ENCODE measurements around the gene POLRMT. TPM values are rescaled to one million over a fixed set of nuclear protein-coding genes. Genes with fewer than 3 reads are reported as not detected.
A peak's percentile ranks its signal among the peaks of the same experiment; 100 is the strongest.

The POLRMT gene
- total and polyA plus RNA-seq, 2 experiments from 2014 or later = 103 to 121 TPM

DNA sequence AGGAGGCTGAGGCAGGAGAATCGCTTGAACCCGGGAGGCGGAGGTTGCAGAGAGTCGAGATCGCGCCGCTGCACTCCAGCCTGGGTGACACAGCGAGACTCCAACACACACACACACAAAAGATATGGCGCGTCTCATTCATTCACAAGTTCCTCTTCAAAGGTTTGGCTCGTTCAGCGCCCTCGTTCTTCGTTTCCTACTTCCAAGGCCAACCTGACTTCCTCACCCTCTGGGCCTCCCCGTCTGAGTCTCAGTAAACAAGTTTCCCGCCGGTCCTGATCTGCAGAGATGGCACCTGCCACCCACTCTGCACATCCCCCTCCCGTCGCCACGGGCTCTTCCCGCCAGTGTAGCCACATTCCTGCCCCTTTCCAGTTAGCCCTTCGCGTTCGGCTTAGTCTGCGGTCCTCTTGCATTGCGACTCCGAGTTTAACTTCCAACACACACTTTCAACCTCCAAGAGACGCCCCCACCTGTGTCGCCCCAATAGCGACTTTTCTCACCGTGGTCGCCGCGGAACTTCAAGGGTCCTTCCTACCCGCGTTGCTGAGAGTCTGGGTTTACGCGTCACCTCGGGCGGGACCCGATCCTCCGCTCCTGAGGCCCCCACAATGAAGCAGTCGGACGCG is 62.3 kb downstream of the POLRMT start:
- H3K27ac ChIP-seq = peak overlapping the region; percentile 65
- H3K9me3 ChIP-seq (ENCODE audit: low read depth) = no peaks in the 10 kb centered on the region
- DNase-seq (ENCODE audit: low read depth in 1 of 2, low spot score in 1 of 2) = peak; percentile 30 to 40
- H3K27me3 ChIP-seq = no peaks in the 10 kb centered on the region
- peaks cover 26% of the 10 kb centered on the region for H3K4me1 ChIP-seq (ENCODE audit: low read depth)
- H3K36me3 ChIP-seq = no peaks in the 10 kb centered on the region
- TF ChIP-seq CTCF (IDR thresholded peaks at IDR 0.05; ENCODE audit: low read depth, low read length) = no peak
- peak overlapping the region; percentile 29 for H3K4me3 ChIP-seq

GRCh38 chr19:570251-570686 is 63.1 kb downstream of the POLRMT start:
- no peak for TF ChIP-seq CTCF (IDR thresholded peaks at IDR 0.05; ENCODE audit: low read depth, low read length)
- peaks cover 18% of the 10 kb centered on the region for H3K4me1 ChIP-seq (ENCODE audit: low read depth)
- H3K27me3 ChIP-seq = no peaks in the 10 kb centered on the region
- no peaks in the 10 kb centered on the region for H3K9me3 ChIP-seq (ENCODE audit: low read depth)
- H3K36me3 ChIP-seq = no peaks in the 10 kb centered on the region
- no peak for DNase-seq (ENCODE audit: low read depth in 1 of 2, low spot score in 1 of 2)
- H3K27ac ChIP-seq = no peak overlapping the region
- no peak overlapping the region for H3K4me3 ChIP-seq

DNA sequence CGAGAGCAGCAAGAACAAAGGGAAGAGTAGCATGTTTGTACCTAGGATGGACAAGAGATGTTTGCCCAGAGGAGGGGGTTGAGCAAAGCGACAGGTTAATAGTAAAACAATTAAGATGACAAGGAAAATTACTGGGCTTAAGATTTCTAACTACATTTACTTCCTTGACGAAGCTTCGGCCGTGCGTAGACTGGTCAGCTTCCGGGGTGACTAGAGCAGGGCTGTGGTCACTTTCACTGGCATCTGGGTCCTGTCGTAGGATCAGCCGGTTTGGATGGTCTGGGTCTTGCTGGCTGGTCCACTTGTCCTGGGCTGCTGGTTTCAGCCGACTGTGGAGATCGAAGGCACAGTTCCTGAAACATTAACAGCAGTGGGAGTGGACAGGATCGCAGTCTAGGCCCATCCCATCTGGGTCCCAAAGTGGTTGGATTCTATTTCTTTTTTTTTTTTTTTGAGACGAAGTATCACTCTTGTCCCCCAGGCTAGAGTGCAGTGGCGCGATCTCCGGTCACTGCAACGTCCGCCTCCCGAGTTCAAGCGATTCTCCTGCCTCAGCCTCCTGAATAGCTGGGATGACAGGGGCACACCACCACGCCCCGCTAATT is 65.9 kb downstream of the POLRMT start:
- Histone ChIP-seq H3K36me3 (no peaks in the 10 kb centered on the region), H3K9me3 (ENCODE audit: low read depth) (no peaks in the 10 kb centered on the region), H3K27me3 (no peaks in the 10 kb centered on the region), H3K4me1 (ENCODE audit: low read depth) (peaks cover 5% of the 10 kb centered on the region), H3K4me3 (no peak overlapping the region), H3K27ac (peak overlapping the region; percentile 75)
- DNase-seq (ENCODE audit: low read depth in 1 of 2, low spot score in 1 of 2) = no peak
- TF ChIP-seq CTCF (IDR thresholded peaks at IDR 0.05; ENCODE audit: low read depth, low read length) = no peak

Other genes with a start within 250 kb of the POLRMT start
- gene C2CD4C, start 224.4 kb downstream of the POLRMT start, total RNA-seq = 4.1 and 5.4 TPM in 2 replicates
- gene C2CD4C, start 224.4 kb downstream of the POLRMT start, polyA plus RNA-seq = 3.0 and 3.4 TPM in 2 replicates
- gene SHC2, start 172.5 kb downstream of the POLRMT start, total RNA-seq = 33.6 and 56.9 TPM in 2 replicates
- 39.9 and 54.6 TPM in 2 replicates for gene SHC2, start 172.5 kb downstream of the POLRMT start, polyA plus RNA-seq
- 0.70 and 2.2 TPM in 2 replicates for gene MADCAM1, start 137.1 kb downstream of the POLRMT start, total RNA-seq
- gene MADCAM1, start 137.1 kb downstream of the POLRMT start, polyA plus RNA-seq = 2.5 and 3.4 TPM in 2 replicates
- gene TPGS1, start 126.0 kb downstream of the POLRMT start, total RNA-seq = 67.1 and 71.1 TPM in 2 replicates
- gene TPGS1, start 126.0 kb downstream of the POLRMT start, polyA plus RNA-seq = 55.8 and 56.2 TPM in 2 replicates
- 205 and 247 TPM in 2 replicates for gene CDC34, start 101.8 kb downstream of the POLRMT start, total RNA-seq
- 205 and 207 TPM in 2 replicates for gene CDC34, start 101.8 kb downstream of the POLRMT start, polyA plus RNA-seq
- not detected in 2 replicates for gene GZMM, start 89.5 kb downstream of the POLRMT start, total RNA-seq
- 0.39 TPM in 1 of 2 replicates, not detected in the other for gene GZMM, start 89.5 kb downstream of the POLRMT start, polyA plus RNA-seq
- gene BSG, start 60.9 kb downstream of the POLRMT start, total RNA-seq = 826 and 1,015 TPM in 2 replicates
- gene BSG, start 60.9 kb downstream of the POLRMT start, polyA plus RNA-seq = 976 and 1,204 TPM in 2 replicates
- 1.0 and 2.3 TPM in 2 replicates for gene HCN2, start 43.7 kb downstream of the POLRMT start, total RNA-seq
- gene HCN2, start 43.7 kb downstream of the POLRMT start, polyA plus RNA-seq = 0.34 and 0.46 TPM in 2 replicates
- gene FGF22, start 6.3 kb upstream of the POLRMT start, total RNA-seq = not detected in 2 replicates
- 0.92 TPM in 1 of 2 replicates, not detected in the other for gene FGF22, start 6.3 kb upstream of the POLRMT start, polyA plus RNA-seq
- gene RNF126, start 29.7 kb upstream of the POLRMT start, total RNA-seq = 76.6 and 78.5 TPM in 2 replicates
- gene RNF126, start 29.7 kb upstream of the POLRMT start, polyA plus RNA-seq = 88.7 and 92.1 TPM in 2 replicates
- gene FSTL3, start 42.9 kb upstream of the POLRMT start, total RNA-seq = 44.4 and 46.9 TPM in 2 replicates
- 33.0 and 34.7 TPM in 2 replicates for gene FSTL3, start 42.9 kb upstream of the POLRMT start, polyA plus RNA-seq
- not detected in 2 replicates for gene PRSS57, start 61.9 kb upstream of the POLRMT start, total RNA-seq
- gene PRSS57, start 61.9 kb upstream of the POLRMT start, polyA plus RNA-seq = 0.22 TPM in 1 of 2 replicates, not detected in the other
- 63.5 and 105 TPM in 2 replicates for gene PALM, start 75.4 kb upstream of the POLRMT start, total RNA-seq
- 23.0 and 33.0 TPM in 2 replicates for gene PALM, start 75.4 kb upstream of the POLRMT start, polyA plus RNA-seq
- gene MISP, start 117.6 kb upstream of the POLRMT start, total RNA-seq = 0.18 and 1.2 TPM in 2 replicates
- gene MISP, start 117.6 kb upstream of the POLRMT start, polyA plus RNA-seq = not detected in 2 replicates
- 92.0 and 92.7 TPM in 2 replicates for gene PTBP1, start 163.9 kb upstream of the POLRMT start, total RNA-seq
- 110 and 111 TPM in 2 replicates for gene PTBP1, start 163.9 kb upstream of the POLRMT start, polyA plus RNA-seq
- 70.8 and 88.2 TPM in 2 replicates for gene PLPPR3, start 188.4 kb upstream of the POLRMT start, total RNA-seq
- gene PLPPR3, start 188.4 kb upstream of the POLRMT start, polyA plus RNA-seq = 65.7 and 92.9 TPM in 2 replicates
- gene AZU1, start 194.3 kb upstream of the POLRMT start, total RNA-seq = 1.4 and 5.7 TPM in 2 replicates
- gene AZU1, start 194.3 kb upstream of the POLRMT start, polyA plus RNA-seq = 1.5 and 5.6 TPM in 2 replicates
- gene PRTN3, start 207.5 kb upstream of the POLRMT start, total RNA-seq = 0.60 TPM in 1 of 2 replicates, not detected in the other
- gene PRTN3, start 207.5 kb upstream of the POLRMT start, polyA plus RNA-seq = 0.44 and 0.57 TPM in 2 replicates
- gene ELANE, start 218.8 kb upstream of the POLRMT start, total RNA-seq = not detected in 2 replicates
- not detected in 2 replicates for gene ELANE, start 218.8 kb upstream of the POLRMT start, polyA plus RNA-seq
- 1.6 and 2.9 TPM in 2 replicates for gene CFD, start 226.1 kb upstream of the POLRMT start, total RNA-seq
- gene CFD, start 226.1 kb upstream of the POLRMT start, polyA plus RNA-seq = 3.1 and 6.5 TPM in 2 replicates